ENCODE data around the gene RPS18.

- TF ChIP-seq CTCF (IDR thresholded peaks at IDR 0.05; ENCODE audit: insufficient read depth, low read length): no peak
- no peak for TF ChIP-seq POLR2AphosphoS5 (IDR thresholded peaks at IDR 0.05; ENCODE audit: low read depth)
These were observed 33.2 kb downstream of the RPS18 start for GRCh38 chr6:33305052-33305451.
